ENCODE data around the gene SARS1. TPM values are rescaled to one million over a fixed set of nuclear protein-coding genes. Genes with fewer than 3 reads are reported as not detected.

Gene SARS1
- total and polyA plus RNA-seq, 3 experiments from 2014 or later: 157 to 195 (median 189) TPM

GRCh38 chr1:109238382-109238781 lies 24.7 kb downstream of the SARS1 start:
- peaks cover 20% of the 10 kb centered on the region for H3K36me3 ChIP-seq (ENCODE audit: insufficient read depth, low read length)
- ChIA-PET POLR2A (no interaction called here), CTCF (interaction anchor here (0.9 to 2.9 kb wide), 7 partner anchors 11 to 294 kb away, joined by 3 to 14 read pairs (median 3); partner anchors contain the start of genes CELSR2 and SORT1)
- DNase-seq: no peak
- Mint-ChIP-seq H3K36me3 (peaks cover 5 to 53% (median 12%) of the 10 kb centered on the region in 3 donors), H3K4me1 (peaks cover 21 to 22% (median 22%) of the 10 kb centered on the region in 3 donors), H3K4me3 (no peak overlapping the region), H3K27me3 (no peaks in the 10 kb centered on the region), H3K9me3 (no peaks in the 10 kb centered on the region), H3K27ac (peak overlapping the region in 2 of 8 donors; percentile 27 to 35)
- no peak overlapping the region for H3K4me3 ChIP-seq (ENCODE audit: low read length)
- no peaks in the 10 kb centered on the region for H3K9me3 ChIP-seq (ENCODE audit: low read length)
- H3K4me1 ChIP-seq (ENCODE audit: insufficient read depth, low read length): peaks cover 12% of the 10 kb centered on the region
- H3K27ac ChIP-seq (ENCODE audit: low read depth, low read length): no peak overlapping the region
- no peaks in the 10 kb centered on the region for H3K27me3 ChIP-seq (ENCODE audit: insufficient read depth, low read length, poor library complexity, severe bottlenecking)

GRCh38 chr1:109239047-109239408 lies 25.3 kb downstream of the SARS1 start:
- Histone ChIP-seq H3K27ac (ENCODE audit: low read depth, low read length) (no peak overlapping the region), H3K27me3 (ENCODE audit: insufficient read depth, low read length, poor library complexity, severe bottlenecking) (no peaks in the 10 kb centered on the region), H3K36me3 (ENCODE audit: insufficient read depth, low read length) (peaks cover 20% of the 10 kb centered on the region), H3K4me1 (ENCODE audit: insufficient read depth, low read length) (peaks cover 12% of the 10 kb centered on the region), H3K9me3 (ENCODE audit: low read length) (no peaks in the 10 kb centered on the region), H3K4me3 (ENCODE audit: low read length) (no peak overlapping the region)
- Mint-ChIP-seq H3K27me3 (no peaks in the 10 kb centered on the region), H3K4me1 (peaks cover 21 to 22% (median 22%) of the 10 kb centered on the region in 3 donors), H3K4me3 (no peak overlapping the region), H3K36me3 (peaks cover 5 to 53% (median 12%) of the 10 kb centered on the region in 3 donors), H3K9me3 (no peaks in the 10 kb centered on the region), H3K27ac (peak overlapping the region in 5 of 8 donors; percentile 1 to 78 (median 14))
- CTCF ChIA-PET: interaction anchor here (0.9 to 2.9 kb wide), 10 partner anchors 11 to 294 kb away, joined by 3 to 14 read pairs (median 4); partner anchors contain the start of genes CELSR2, SARS1 and SORT1
- POLR2A ChIA-PET: interaction anchor here (0.6 kb wide), 1 partner anchor 12 kb away, joined by 4 read pairs; no protein-coding TSS in a partner anchor
- no peak for DNase-seq

GRCh38 chr1:109239409-109240068 lies 25.8 kb downstream of the SARS1 start:
- Mint-ChIP-seq H3K27ac (peak overlapping the region in 6 of 8 donors; percentile 5 to 78 (median 38)), H3K9me3 (no peaks in the 10 kb centered on the region), H3K4me3 (no peak overlapping the region), H3K36me3 (peaks cover 5 to 48% (median 12%) of the 10 kb centered on the region in 3 donors), H3K27me3 (peaks cover 0 to 5% of the 10 kb centered on the region in 2 donors), H3K4me1 (peaks cover 21 to 22% (median 22%) of the 10 kb centered on the region in 3 donors)
- no peak overlapping the region for H3K4me3 ChIP-seq (ENCODE audit: low read length)
- peaks cover 20% of the 10 kb centered on the region for H3K36me3 ChIP-seq (ENCODE audit: insufficient read depth, low read length)
- H3K27me3 ChIP-seq (ENCODE audit: insufficient read depth, low read length, poor library complexity, severe bottlenecking): no peaks in the 10 kb centered on the region
- H3K27ac ChIP-seq (ENCODE audit: low read depth, low read length): no peak overlapping the region
- no peaks in the 10 kb centered on the region for H3K9me3 ChIP-seq (ENCODE audit: low read length)
- CTCF ChIA-PET: interaction anchor here (0.9 to 2.9 kb wide), 10 partner anchors 10 to 293 kb away, joined by 3 to 14 read pairs (median 4); partner anchors contain the start of genes CELSR2, SARS1 and SORT1
- DNase-seq: no peak
- POLR2A ChIA-PET: no interaction called here
- H3K4me1 ChIP-seq (ENCODE audit: insufficient read depth, low read length): peaks cover 12% of the 10 kb centered on the region

- H3K9me3 ChIP-seq (ENCODE audit: low read length): no peaks in the 10 kb centered on the region
- Mint-ChIP-seq H3K36me3 (peaks cover 5 to 39% (median 12%) of the 10 kb centered on the region in 3 donors), H3K27ac (peak overlapping the region in 4 of 8 donors; percentile 37 to 78 (median 64)), H3K4me1 (peaks cover 16 to 18% (median 18%) of the 10 kb centered on the region in 3 donors), H3K27me3 (peaks cover 0 to 7% of the 10 kb centered on the region in 2 donors), H3K4me3 (no peak overlapping the region), H3K9me3 (no peaks in the 10 kb centered on the region)
- peaks cover 13% of the 10 kb centered on the region for H3K36me3 ChIP-seq (ENCODE audit: insufficient read depth, low read length)
- H3K4me3 ChIP-seq (ENCODE audit: low read length): no peak overlapping the region
- DNase-seq: peak in 1 of 5 donors; percentile 20
- ChIA-PET POLR2A (interaction anchor here (0.7 kb wide), 1 partner anchor 27 kb away, joined by 4 read pairs; the partner anchor contains the start of gene SARS1), CTCF (interaction anchor here (0.9 to 2.9 kb wide), 5 partner anchors 9 to 292 kb away, joined by 3 to 14 read pairs (median 5); partner anchors contain the start of genes CELSR2 and SARS1)
- H3K27me3 ChIP-seq (ENCODE audit: insufficient read depth, low read length, poor library complexity, severe bottlenecking): no peaks in the 10 kb centered on the region
- no peak overlapping the region for H3K27ac ChIP-seq (ENCODE audit: low read depth, low read length)
- H3K4me1 ChIP-seq (ENCODE audit: insufficient read depth, low read length): peaks cover 12% of the 10 kb centered on the region
These were observed 26.7 kb downstream of the SARS1 start for GRCh38 chr1:109240158-109241152.

GRCh38 chr1:109241344-109241743 lies 27.6 kb downstream of the SARS1 start:
- H3K4me1 ChIP-seq (ENCODE audit: insufficient read depth, low read length): peaks cover 12% of the 10 kb centered on the region
- CTCF ChIA-PET: no interaction called here
- no peak overlapping the region for H3K4me3 ChIP-seq (ENCODE audit: low read length)
- Mint-ChIP-seq H3K9me3 (no peaks in the 10 kb centered on the region), H3K36me3 (peaks cover 0 to 30% (median 7%) of the 10 kb centered on the region in 3 donors), H3K27ac (peak overlapping the region in 4 of 8 donors; percentile 46 to 76 (median 62)), H3K4me1 (peaks cover 16 to 18% (median 17%) of the 10 kb centered on the region in 3 donors), H3K27me3 (peaks cover 0 to 7% of the 10 kb centered on the region in 2 donors), H3K4me3 (peak overlapping the region in 1 of 7 donors; percentile 22)
- POLR2A ChIA-PET: interaction anchor here (0.6 kb wide), 1 partner anchor 45 kb away, joined by 3 read pairs; no protein-coding TSS in a partner anchor
- no peak for DNase-seq
- no peaks in the 10 kb centered on the region for H3K27me3 ChIP-seq (ENCODE audit: insufficient read depth, low read length, poor library complexity, severe bottlenecking)
- no peak overlapping the region for H3K27ac ChIP-seq (ENCODE audit: low read depth, low read length)
- peaks cover 4% of the 10 kb centered on the region for H3K36me3 ChIP-seq (ENCODE audit: insufficient read depth, low read length)
- H3K9me3 ChIP-seq (ENCODE audit: low read length): no peaks in the 10 kb centered on the region

GRCh38 chr1:109241841-109242345 lies 28.2 kb downstream of the SARS1 start:
- H3K4me3 Mint-ChIP-seq: peak overlapping the region in 1 of 7 donors; percentile 22
- H3K4me1 ChIP-seq (ENCODE audit: insufficient read depth, low read length): peaks cover 12% of the 10 kb centered on the region
- H3K27me3 ChIP-seq (ENCODE audit: insufficient read depth, low read length, poor library complexity, severe bottlenecking): no peaks in the 10 kb centered on the region
- H3K36me3 ChIP-seq (ENCODE audit: insufficient read depth, low read length): no peaks in the 10 kb centered on the region
- no peak for DNase-seq
- peaks cover 3 to 11% of the 10 kb centered on the region in 2 donors for H3K27me3 Mint-ChIP-seq
- CTCF ChIA-PET: interaction anchor here (1.0 kb wide), 1 partner anchor 11 kb away, joined by 3 read pairs; no protein-coding TSS in a partner anchor
- H3K9me3 Mint-ChIP-seq: no peaks in the 10 kb centered on the region
- POLR2A ChIA-PET: interaction anchor here (0.7 kb wide), 1 partner anchor 24 kb away, joined by 3 read pairs; no protein-coding TSS in a partner anchor
- H3K9me3 ChIP-seq (ENCODE audit: low read length): no peaks in the 10 kb centered on the region
- H3K4me1 Mint-ChIP-seq: peaks cover 16 to 18% (median 17%) of the 10 kb centered on the region in 3 donors
- H3K4me3 ChIP-seq (ENCODE audit: low read length): no peak overlapping the region
- peaks cover 0 to 25% (median 7%) of the 10 kb centered on the region in 3 donors for H3K36me3 Mint-ChIP-seq
- H3K27ac Mint-ChIP-seq: peak overlapping the region in 4 of 8 donors; percentile 10 to 76 (median 48)
- no peak overlapping the region for H3K27ac ChIP-seq (ENCODE audit: low read depth, low read length)

GRCh38 chr1:109242387-109242786 lies 28.7 kb downstream of the SARS1 start:
- Histone ChIP-seq H3K9me3 (ENCODE audit: low read length) (no peaks in the 10 kb centered on the region), H3K27me3 (ENCODE audit: insufficient read depth, low read length, poor library complexity, severe bottlenecking) (no peaks in the 10 kb centered on the region), H3K36me3 (ENCODE audit: insufficient read depth, low read length) (no peaks in the 10 kb centered on the region), H3K4me3 (ENCODE audit: low read length) (no peak overlapping the region), H3K27ac (ENCODE audit: low read depth, low read length) (no peak overlapping the region), H3K4me1 (ENCODE audit: insufficient read depth, low read length) (peaks cover 12% of the 10 kb centered on the region)
- CTCF ChIA-PET: interaction anchor here (1.0 kb wide), 1 partner anchor 11 kb away, joined by 3 read pairs; no protein-coding TSS in a partner anchor
- POLR2A ChIA-PET: interaction anchor here (0.7 kb wide), 1 partner anchor 24 kb away, joined by 3 read pairs; no protein-coding TSS in a partner anchor
- DNase-seq: no peak
- no peak overlapping the region for H3K4me3 Mint-ChIP-seq
- peaks cover 0 to 20% (median 4%) of the 10 kb centered on the region in 3 donors for H3K36me3 Mint-ChIP-seq
- H3K9me3 Mint-ChIP-seq: no peaks in the 10 kb centered on the region
- peak overlapping the region in 3 of 8 donors; percentile 30 to 51 (median 32) for H3K27ac Mint-ChIP-seq
- peaks cover 5 to 11% of the 10 kb centered on the region in 2 donors for H3K27me3 Mint-ChIP-seq
- H3K4me1 Mint-ChIP-seq: peaks cover 16 to 18% (median 17%) of the 10 kb centered on the region in 3 donors

Measured in CD8-positive, alpha-beta memory T cell (primary cell).